ENCODE results near the gene TULP1. TPM values are rescaled to one million over a fixed set of nuclear protein-coding genes. Genes with fewer than 3 reads are reported as not detected.

TULP1 gene
- total and polyA plus RNA-seq, 2 of the 13 experiments (the other 11 are each of a cell fraction or from before 2014, with no cell fraction given), result not detected

DNA sequence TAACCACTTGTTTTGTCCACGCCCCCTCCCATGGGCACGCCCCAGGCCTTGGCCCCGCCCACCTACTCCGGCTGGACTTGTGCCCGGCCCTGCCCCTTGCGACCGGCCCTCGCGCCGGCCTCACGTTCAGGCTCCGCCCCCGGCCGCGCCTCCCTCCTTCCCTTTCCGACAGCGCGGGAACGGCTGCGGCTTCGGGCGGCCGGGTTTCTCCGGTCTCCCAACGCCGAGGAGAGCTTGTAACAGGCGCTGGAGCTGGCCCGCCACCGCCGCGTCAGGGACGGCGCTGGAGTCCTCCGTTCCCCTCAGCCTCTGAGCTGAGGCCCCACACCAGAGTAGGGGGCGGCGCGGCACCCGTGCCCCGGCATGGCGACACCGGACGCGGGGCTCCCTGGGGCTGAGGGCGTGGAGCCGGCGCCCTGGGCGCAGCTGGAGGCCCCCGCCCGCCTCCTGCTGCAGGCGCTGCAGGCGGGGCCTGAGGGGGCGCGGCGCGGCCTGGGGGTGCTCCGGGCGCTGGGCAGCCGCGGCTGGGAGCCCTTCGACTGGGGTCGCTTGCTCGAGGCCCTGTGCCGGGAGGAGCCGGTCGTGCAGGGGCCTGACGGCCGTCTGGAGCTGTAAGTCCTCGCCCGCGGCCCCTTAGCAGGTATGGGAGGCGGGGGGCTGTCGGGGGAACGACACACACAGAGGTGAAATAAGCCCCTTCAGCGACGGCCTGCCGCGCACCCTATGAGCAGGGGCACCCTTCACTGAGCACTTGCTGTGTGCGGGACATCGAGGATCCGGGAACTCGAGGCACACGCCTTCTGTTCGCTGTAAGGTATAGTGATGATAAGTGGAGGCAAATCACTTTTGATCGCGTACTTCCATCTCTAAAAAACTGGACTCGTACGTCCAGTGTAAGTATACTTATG, 60.3 kb downstream of the TULP1 start, which contains the start of gene FANCE (continued):
- TF ChIP-seq E2F1 (CRISPR knock-in tag; IDR thresholded peaks at IDR 0.05) (peak; percentile 92), PPARG (CRISPR knock-in tag; conservative IDR thresholded peaks at IDR 0.05) (peak; percentile 51; the same call in 1 of the 2 replicates), AGO2 (optimal IDR thresholded peaks at IDR 0.05; ENCODE audit: low read depth, low read length) (peak; percentile 48), HES4 (CRISPR knock-in tag; IDR thresholded peaks at IDR 0.05; ENCODE audit: borderline replicate concordance) (peak; percentile 69; the same call in 1 of the 2 replicates), ZBTB46 (CRISPR knock-in tag; IDR thresholded peaks at IDR 0.05; ENCODE audit: borderline replicate concordance) (no peak), POLR2A (IDR thresholded peaks at IDR 0.05; ENCODE audit: insufficient read depth in 1 of 2, low read depth in 2 of 2, low read length in 2 of 2) (peak; percentile 31 to 68; a peak in 3 of 4 replicates), MZF1 (CRISPR knock-in tag; IDR thresholded peaks at IDR 0.05; ENCODE audit: borderline replicate concordance) (no peak), RBFOX2 (IDR thresholded peaks at IDR 0.05; ENCODE audit: low read depth, low read length) (peak; percentile 82), ZBTB8A (CRISPR knock-in tag; IDR thresholded peaks at IDR 0.05; ENCODE audit: borderline replicate concordance, low read depth) (no peak), NR3C1 (CRISPR knock-in tag; IDR thresholded peaks at IDR 0.05) (no peak), MAFG (CRISPR knock-in tag; IDR thresholded peaks at IDR 0.05) (no peak), ZNF264 (CRISPR knock-in tag; IDR thresholded peaks at IDR 0.05) (no peak), ZNF777 (CRISPR knock-in tag; IDR thresholded peaks at IDR 0.05) (peak; percentile 87), ZNF430 (CRISPR knock-in tag; IDR thresholded peaks at IDR 0.05) (no peak), ZNF557 (CRISPR knock-in tag; IDR thresholded peaks at IDR 0.05) (peak; percentile 86; the same call in 1 of the 2 replicates), ZBTB20 (CRISPR knock-in tag; IDR thresholded peaks at IDR 0.05; ENCODE audit: borderline replicate concordance, low read depth) (0 out of 2 replicates have a peak, but pooled peaks have one; percentile 44), MYC (CRISPR knock-in tag; IDR thresholded peaks at IDR 0.05; ENCODE audit: borderline replicate concordance) (peak; percentile 72; the same call in 1 of the 2 replicates), TBX3 (IDR thresholded peaks at IDR 0.05; ENCODE audit: borderline replicate concordance) (no peak)
- TF ChIP-seq, protein P1, sequence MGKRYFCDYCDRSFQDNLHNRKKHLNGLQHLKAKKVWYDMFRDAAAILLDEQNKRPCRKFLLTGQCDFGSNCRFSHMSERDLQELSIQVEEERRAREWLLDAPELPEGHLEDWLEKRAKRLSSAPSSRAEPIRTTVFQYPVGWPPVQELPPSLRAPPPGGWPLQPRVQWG (CRISPR knock-in tag; IDR thresholded peaks at IDR 0.05; ENCODE audit: borderline replicate concordance, low read depth), result no peak
- TF ChIP-seq, protein P2, sequence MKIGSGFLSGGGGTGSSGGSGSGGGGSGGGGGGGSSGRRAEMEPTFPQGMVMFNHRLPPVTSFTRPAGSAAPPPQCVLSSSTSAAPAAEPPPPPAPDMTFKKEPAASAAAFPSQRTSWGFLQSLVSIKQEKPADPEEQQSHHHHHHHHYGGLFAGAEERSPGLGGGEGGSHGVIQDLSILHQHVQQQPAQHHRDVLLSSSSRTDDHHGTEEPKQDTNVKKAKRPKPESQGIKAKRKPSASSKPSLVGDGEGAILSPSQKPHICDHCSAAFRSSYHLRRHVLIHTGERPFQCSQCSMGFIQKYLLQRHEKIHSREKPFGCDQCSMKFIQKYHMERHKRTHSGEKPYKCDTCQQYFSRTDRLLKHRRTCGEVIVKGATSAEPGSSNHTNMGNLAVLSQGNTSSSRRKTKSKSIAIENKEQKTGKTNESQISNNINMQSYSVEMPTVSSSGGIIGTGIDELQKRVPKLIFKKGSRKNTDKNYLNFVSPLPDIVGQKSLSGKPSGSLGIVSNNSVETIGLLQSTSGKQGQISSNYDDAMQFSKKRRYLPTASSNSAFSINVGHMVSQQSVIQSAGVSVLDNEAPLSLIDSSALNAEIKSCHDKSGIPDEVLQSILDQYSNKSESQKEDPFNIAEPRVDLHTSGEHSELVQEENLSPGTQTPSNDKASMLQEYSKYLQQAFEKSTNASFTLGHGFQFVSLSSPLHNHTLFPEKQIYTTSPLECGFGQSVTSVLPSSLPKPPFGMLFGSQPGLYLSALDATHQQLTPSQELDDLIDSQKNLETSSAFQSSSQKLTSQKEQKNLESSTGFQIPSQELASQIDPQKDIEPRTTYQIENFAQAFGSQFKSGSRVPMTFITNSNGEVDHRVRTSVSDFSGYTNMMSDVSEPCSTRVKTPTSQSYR (CRISPR knock-in tag; IDR thresholded peaks at IDR 0.05; ENCODE audit: borderline replicate concordance), result no peak
- TF ChIP-seq, protein P3, sequence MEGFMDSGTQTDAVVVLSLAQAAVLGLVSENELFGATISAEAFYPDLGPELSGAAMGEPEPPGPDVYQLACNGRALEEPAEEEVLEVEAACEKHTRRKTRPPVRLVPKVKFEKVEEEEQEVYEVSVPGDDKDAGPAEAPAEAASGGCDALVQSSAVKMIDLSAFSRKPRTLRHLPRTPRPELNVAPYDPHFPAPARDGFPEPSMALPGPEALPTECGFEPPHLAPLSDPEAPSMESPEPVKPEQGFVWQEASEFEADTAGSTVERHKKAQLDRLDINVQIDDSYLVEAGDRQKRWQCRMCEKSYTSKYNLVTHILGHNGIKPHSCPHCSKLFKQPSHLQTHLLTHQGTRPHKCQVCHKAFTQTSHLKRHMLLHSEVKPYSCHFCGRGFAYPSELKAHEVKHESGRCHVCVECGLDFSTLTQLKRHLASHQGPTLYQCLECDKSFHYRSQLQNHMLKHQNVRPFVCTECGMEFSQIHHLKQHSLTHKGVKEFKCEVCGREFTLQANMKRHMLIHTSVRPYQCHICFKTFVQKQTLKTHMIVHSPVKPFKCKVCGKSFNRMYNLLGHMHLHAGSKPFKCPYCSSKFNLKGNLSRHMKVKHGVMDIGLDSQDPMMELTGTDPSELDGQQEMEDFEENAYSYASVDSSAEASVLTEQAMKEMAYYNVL (CRISPR knock-in tag; IDR thresholded peaks at IDR 0.05; ENCODE audit: borderline replicate concordance), result no peak
